Ovary (tissue), 9 donors: Measurements from ENCODE around the gene TIMM21. TPM values are rescaled to one million over a fixed set of nuclear protein-coding genes. Genes with fewer than 3 reads are reported as not detected.

Experiments
- DNase-seq, 5 donors: peaks; one replicate each; pipeline ENCODE4 v3.0.0-alpha.2; 2019 to 2020
- H3K27ac ChIP-seq, 2 donors: fragments of 200-600 bp; one replicate each; pipeline versions ENCODE4 v1.5.1 to v1.8.0; 2019 to 2022
- H3K27me3 ChIP-seq: fragments of 200-600 bp; one replicate; pipeline ENCODE4 v1.8.0; 2022
- H3K36me3 ChIP-seq: fragments of 200-600 bp; sonication (generic); one replicate; pipeline ENCODE4 v1.5.1; 2019
- H3K4me1 ChIP-seq: one replicate; pipeline ENCODE4 v1.8.1; 2013; ENCODE audit warnings: mild to moderate bottlenecking, moderate library complexity; ENCODE audit not compliant: insufficient read depth
- H3K4me3 ChIP-seq: fragments of 200-600 bp; sonication (generic); one replicate; pipeline ENCODE4 v1.5.1; 2017
- H3K9me3 ChIP-seq, 2 donors: fragments of 200-600 bp in 1 of 2; sonication (generic) in 1 of 2; one replicate each; pipeline versions ENCODE4 v1.5.1 to v1.8.1; 2013 to 2019; ENCODE audit warnings: mild to moderate bottlenecking in 1 of 2, moderate library complexity in 1 of 2
- EP300 ChIP-seq: sonication (generic); formaldehyde crosslinking; IDR thresholded peaks from one replicate; pipeline ENCODE4 v1.6.1; 2017; ENCODE audit warnings: antibody characterized with exemption
- POLR2A ChIP-seq: fragments of 450-650 bp; IDR thresholded peaks from one replicate; pipeline ENCODE4 v1.6.1; 2017; ENCODE audit warnings: antibody characterized with exemption, mild to moderate bottlenecking, moderate library complexity
- WGBS, 3 donors: extraction: QIAGEN DNeasy Blood & Tissue Kit in 1 of 3; methylation state at CpG; one replicate each; pipeline versions ENCODE4 v1.1.5 to v1.1.7; 2013 to 2017; 5-methylcytosine and 5-hydroxymethylcytosine counted together
- intact Hi-C, 4 donors: fragments of 100-400 bp; cut with DNase I; formaldehyde crosslinking; loops; one replicate each; pipeline versions ENCODE4 v1.11.0 to v1.15.1; 2022 to 2023
- polyA plus RNA-seq, 2 donors: library from polyadenylated mRNA; stranded (reverse); fragments of 200-250 nt in 1 of 2; fragments of 350-450 nt in 1 of 2; fragmentation: Illumina TruSeq in 1 of 2; extraction: RNeasy Lipid Tissue Mini Kit (QIAGEN cat#74804) in 1 of 2; gene quantifications; one replicate each; pipeline ENCODE4 v1.2.3, GENCODE V29; 2013 to 2014
- total RNA-seq, 7 donors: library from RNA; depleted of rRNA in 2 of 7; stranded (reverse); fragments of >200 nt in 2 of 7; fragmentation: NEBNext Ultra II Directional in 3 of 7; extraction: Animal tissue kit (Norgen Biotek cat#: 25700) in 3 of 7; gene quantifications; one replicate each; pipeline versions ENCODE4 v1.1.0 to v1.2.4, GENCODE V29; 2016 to 2023
- TF ChIP-seq, protein P1 (sequence below), 3 donors: fragments of 450-650 bp in 2 of 3; fragments of 200-600 bp in 1 of 3; IDR thresholded peaks; one replicate each; pipeline versions ENCODE4 v1.5.1 to v1.8.0; 2016 to 2022; ENCODE audit warnings: antibody characterized with exemption in 3 of 3, mild to moderate bottlenecking in 1 of 3
- donor health status: DM: no; HTN: no; CAD: no; lungs with moderate emphysema.
- donor health status: DM: no; HTN: no; CAD: no.
- donor health status: Bipolar disorder and iron deficiency.
- donor health status: DM: yes; HTN: yes; CAD: no.
- donor health status: DM: no; HTN: no; CAD: no.
- donor health status: DM: yes; HTN: yes; CAD: no.

TIMM21 gene
- total and polyA plus RNA-seq, 9 donors, result 12.5 to 49.8 (median 22.9) TPM

DNA sequence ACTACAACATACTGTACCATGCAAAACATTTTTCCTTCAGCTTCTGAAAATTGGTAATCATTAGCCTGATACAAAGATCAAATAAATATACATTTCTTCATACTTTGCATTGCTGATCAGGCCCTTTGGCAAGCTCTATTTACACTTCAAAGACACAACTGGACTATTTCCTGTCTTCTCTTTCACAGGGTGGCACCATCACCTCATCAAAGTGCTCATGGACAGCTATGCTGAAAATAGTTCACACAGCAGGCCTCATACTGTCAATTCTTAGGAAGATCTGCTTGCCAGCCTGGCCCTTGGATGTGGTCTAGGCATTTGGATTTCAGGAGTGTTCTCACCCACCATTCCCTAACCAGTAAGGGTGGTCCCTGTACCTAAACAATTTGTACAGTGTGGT, 34.6 kb upstream of the TIMM21 start:
- no peak overlapping the region for H3K4me3 ChIP-seq
- intact Hi-C loops, result no loop called here
- H3K9me3 ChIP-seq, result no peaks in the 10 kb centered on the region
- no peaks in the 10 kb centered on the region for H3K4me1 ChIP-seq
- no peaks in the 10 kb centered on the region for H3K27me3 ChIP-seq
- no peak overlapping the region for H3K27ac ChIP-seq
- TF ChIP-seq POLR2A, result no peak
- TF ChIP-seq EP300, result no peak
- TF ChIP-seq, protein P1, sequence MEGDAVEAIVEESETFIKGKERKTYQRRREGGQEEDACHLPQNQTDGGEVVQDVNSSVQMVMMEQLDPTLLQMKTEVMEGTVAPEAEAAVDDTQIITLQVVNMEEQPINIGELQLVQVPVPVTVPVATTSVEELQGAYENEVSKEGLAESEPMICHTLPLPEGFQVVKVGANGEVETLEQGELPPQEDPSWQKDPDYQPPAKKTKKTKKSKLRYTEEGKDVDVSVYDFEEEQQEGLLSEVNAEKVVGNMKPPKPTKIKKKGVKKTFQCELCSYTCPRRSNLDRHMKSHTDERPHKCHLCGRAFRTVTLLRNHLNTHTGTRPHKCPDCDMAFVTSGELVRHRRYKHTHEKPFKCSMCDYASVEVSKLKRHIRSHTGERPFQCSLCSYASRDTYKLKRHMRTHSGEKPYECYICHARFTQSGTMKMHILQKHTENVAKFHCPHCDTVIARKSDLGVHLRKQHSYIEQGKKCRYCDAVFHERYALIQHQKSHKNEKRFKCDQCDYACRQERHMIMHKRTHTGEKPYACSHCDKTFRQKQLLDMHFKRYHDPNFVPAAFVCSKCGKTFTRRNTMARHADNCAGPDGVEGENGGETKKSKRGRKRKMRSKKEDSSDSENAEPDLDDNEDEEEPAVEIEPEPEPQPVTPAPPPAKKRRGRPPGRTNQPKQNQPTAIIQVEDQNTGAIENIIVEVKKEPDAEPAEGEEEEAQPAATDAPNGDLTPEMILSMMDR (IDR thresholded peaks at IDR 0.05), result no peak
- no peaks in the 10 kb centered on the region for H3K36me3 ChIP-seq
- DNase-seq, result no peak

DNA sequence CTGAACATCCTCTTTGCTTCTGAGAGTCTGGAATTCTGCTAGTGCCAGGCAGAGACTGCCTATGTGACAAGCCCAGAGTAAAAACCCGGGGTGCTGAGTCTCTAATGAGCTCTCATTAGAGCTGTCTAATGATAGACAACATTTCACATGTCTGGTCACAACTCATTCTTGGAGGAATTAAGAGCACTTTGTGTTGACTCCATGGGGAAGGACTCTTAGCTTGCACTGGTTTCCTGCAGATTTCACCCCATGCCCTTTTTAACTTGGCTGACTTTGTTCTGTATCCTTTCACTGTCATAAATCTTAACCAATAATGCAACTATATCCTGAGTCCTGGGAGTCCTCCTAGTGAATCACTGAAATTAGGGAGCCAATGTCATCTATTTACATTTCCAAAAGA, 34.2 kb upstream of the TIMM21 start:
- no peaks in the 10 kb centered on the region for H3K9me3 ChIP-seq
- intact Hi-C loops, result no loop called here
- no peaks in the 10 kb centered on the region for H3K36me3 ChIP-seq
- no peak overlapping the region for H3K27ac ChIP-seq
- 6 to 12% (median 12%) methylated on average over 1 of the region's 1 CpG for WGBS, 3 donors
- H3K4me3 ChIP-seq, result no peak overlapping the region
- DNase-seq, result no peak
- TF ChIP-seq, protein P1 (IDR thresholded peaks at IDR 0.05), result no peak
- TF ChIP-seq POLR2A (no peak), EP300 (no peak)
- no peaks in the 10 kb centered on the region for H3K27me3 ChIP-seq
- no peaks in the 10 kb centered on the region for H3K4me1 ChIP-seq

DNA sequence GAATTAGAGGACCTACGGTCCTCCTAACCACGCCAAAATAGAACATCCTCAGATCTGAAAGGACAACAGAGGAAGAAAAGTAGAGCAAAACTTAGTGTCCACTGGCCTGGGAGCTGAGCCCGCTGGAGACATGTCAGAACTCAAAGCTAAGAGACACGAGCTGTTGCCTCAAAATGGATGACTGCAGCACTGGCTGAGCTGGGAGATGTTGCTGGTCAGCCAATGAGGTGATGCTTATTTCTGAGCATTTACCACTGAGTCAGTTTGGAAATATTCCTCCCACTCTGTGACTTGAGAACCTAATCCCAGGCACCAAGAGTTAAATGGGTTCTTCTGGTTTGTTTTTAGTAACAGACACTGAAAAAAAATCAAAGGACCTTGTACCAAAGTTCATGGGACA, 33.3 kb upstream of the TIMM21 start:
- 47 to 65% (median 51%) methylated on average over 4 of the region's 4 CpGs for WGBS, 3 donors
- Histone ChIP-seq H3K4me1 (no peaks in the 10 kb centered on the region), H3K36me3 (no peaks in the 10 kb centered on the region), H3K9me3 (no peaks in the 10 kb centered on the region), H3K27ac (no peak overlapping the region), H3K4me3 (no peak overlapping the region), H3K27me3 (no peaks in the 10 kb centered on the region)
- TF ChIP-seq EP300 (no peak), POLR2A (no peak)
- TF ChIP-seq, protein P1 (IDR thresholded peaks at IDR 0.05), result no peak
- no peak for DNase-seq
- intact Hi-C loops, result no loop called here

DNA sequence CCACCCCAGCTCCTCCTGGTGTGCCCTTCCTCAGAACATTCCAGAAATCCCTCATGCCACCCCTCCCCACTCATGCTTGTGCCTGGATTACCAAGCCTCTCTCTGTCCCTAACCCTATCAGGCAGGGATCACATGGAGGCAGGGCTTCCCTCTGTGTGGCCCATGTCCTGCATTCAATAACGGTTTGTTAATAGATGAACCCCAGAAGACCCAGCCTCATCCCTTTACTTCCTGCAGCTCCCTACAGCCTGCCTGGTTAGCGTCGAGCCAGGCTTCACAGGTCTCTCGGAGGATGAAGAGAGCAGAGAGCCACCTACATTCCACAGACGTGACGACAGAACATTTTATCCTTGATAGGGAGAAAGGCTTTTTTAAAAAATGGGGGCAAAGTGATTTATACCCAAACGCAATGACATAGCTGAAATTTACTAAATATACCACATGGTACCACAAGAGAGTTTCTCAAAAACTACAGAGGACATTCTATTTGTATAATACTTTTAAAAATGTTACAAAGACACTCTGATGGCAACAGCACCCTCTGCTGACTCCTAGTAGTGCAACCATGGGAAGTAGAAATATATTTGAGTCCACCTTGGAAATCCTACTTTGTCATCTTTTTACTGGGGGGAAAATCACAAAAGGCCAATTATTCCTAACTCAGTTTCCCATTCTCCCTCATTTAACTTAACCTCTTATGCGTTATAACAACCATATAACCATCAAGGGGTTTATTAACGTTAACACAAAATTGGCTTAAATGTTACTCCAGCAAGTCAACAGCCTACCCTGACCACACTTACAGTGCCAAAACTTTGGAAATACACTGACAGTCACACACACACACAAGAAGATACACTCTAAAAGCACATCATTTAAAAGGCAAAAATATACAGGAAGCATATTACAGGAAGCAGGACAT, 31.4 kb upstream of the TIMM21 start:
- H3K27ac ChIP-seq, result no peak overlapping the region
- no peak for DNase-seq
- intact Hi-C loops, result no loop called here
- WGBS, 3 donors, result 16 to 37% (median 28%) methylated on average over 9 of the region's 9 CpGs
- no peaks in the 10 kb centered on the region for H3K36me3 ChIP-seq
- no peaks in the 10 kb centered on the region for H3K27me3 ChIP-seq
- H3K9me3 ChIP-seq, result no peaks in the 10 kb centered on the region
- TF ChIP-seq EP300, result no peak
- TF ChIP-seq, protein P1 (IDR thresholded peaks at IDR 0.05), result no peak
- no peak for TF ChIP-seq POLR2A
- H3K4me3 ChIP-seq, result no peak overlapping the region
- no peaks in the 10 kb centered on the region for H3K4me1 ChIP-seq
